Measurements from ENCODE around the gene PLCB2. TPM values are rescaled to one million over a fixed set of nuclear protein-coding genes. Genes with fewer than 3 reads are reported as not detected.

Gene PLCB2
- 0.74 and 2.2 TPM in 2 replicates for total RNA-seq

GRCh38 chr15:40307421-40308211, at the start of gene PLCB2:
PLCB2 (minus strand) TSS chr15:40307935; CDS start chr15:40307672, 263 bp downstream.

GRCh38 chr15:40340740-40341400, 33.1 kb upstream of the PLCB2 start, which contains the start of gene CCDC9B:
CCDC9B (minus strand) TSS chr15:40340939; CDS start chr15:40340819, 120 bp downstream.

DNA sequence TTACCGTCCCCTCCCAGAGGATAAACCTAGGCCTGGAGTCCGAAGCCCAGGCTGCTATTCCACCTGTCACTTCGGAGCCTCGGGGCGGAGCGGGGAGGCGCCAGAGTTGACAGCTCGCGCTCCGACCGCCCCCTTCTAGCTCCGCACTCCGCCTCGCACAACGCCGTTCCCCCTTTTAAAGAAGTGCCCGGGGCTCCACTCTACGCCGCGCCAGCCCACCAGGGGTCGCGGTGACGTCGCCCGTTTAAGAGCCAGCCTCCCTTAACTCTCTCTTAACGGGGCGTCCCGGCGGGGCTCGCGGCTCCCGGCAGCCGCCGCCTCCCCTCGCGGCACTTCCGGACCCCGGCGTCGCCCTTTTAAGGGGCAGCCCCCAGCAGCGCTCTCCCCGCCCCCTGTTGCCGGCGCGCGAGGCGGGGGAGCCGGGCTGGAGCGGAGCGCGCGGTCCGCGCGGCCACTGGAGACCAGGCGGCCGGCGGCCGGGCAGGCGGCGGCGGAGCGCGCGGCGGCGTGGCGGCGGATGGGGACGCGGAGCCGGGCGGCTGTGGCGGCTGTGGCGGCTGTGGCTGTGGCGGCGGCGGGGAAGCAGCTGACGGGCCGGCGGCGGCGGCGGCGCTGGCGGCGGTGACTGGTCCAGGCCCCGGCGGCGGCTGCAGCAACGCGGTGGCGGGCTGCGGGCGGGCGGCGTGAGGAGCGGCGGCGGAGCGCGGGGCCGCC, 15.7 kb upstream of the PLCB2 start, which contains the start of gene INAFM2:
Gene INAFM2, plus strand, starts transcription at position 454 of the 714 bp plus-strand sequence. CDS start 364 bp downstream, outside the sequence.

DNA sequence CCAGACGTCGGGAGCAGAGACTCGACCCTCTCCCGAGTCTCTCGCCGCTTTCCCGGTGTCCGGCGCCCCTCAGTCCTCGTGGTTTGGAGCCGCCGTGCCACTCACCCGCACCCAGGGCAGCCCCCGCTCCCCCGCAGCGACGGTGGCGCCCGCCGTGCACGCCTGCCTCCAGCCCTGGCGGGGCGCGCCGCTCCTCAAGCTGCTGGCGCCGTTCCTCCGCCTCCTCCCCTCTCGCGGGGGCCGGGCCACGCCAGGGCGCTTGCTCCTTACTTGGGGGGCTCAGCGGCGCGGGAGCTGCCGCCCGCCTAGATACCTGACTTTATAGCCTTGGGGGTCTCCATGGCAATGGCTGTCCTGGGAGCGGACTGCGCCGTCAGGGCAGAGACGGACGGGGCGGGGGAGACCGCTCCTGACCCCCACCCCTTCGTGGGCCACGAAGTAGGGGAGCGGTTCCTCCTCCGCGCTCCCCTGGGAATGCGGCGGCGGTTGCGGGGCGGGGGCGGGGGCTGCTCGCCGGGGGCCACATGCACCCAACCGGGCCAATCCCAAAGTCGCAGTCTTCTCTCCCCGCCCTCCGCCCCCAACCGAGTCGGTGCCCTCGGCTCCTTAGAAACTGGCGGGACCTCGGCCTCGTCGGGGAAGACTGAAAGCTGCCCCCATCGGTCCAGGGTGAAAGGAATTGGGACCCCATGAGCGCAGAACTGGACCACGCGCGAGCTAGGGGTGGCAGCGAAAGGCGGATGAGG, 24.7 kb downstream of the PLCB2 start, which contains the start of gene ANKRD63:
Gene ANKRD63, minus strand, starts transcription at position 196 of the 746 bp plus-strand sequence. CDS start 478 bp downstream, outside the sequence.

DNA sequence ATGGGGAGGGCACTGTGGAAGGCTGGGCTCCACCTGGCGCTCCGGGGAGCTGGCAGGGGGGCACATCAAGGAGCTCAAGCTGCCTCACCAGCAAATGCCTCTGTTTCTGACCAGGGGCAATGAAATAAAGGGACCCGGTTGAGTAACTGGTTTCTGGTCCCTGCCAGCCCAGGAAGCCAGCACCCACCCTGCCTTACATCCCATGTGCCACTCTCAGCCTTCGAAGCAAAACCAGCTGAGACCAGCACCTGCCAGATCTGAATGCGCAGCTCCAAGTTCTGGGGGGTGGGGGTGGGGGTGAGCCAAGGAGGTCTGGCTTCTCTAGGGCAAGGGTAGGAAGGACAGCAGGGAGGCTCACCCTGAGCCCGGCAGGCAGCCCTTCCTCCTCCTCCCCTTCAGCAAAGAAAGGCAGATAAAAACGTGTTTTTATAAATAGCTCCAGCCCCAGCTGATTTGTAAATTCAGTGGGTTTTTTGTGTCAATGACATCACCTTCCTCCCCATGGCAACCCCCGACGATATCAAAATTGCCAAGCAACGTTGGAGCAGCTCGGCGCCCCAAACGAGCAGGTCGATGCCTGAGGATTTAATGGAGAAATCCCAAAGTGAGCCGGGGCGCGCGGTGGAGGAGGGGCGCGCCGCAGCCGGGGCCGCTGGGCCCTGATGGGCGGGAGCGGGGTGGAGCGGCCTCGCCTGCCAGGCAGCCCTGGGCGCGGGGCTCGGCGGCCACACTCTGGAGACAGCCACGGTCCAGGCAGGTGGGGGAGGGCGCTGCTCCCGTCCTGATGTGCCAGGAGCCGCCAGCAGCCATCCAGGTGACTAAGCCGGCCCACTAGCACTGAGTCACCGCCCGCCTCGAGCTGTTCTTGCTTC, 69.0 kb downstream of the PLCB2 start, which contains the start of gene PAK6:
Gene PAK6, plus strand, starts transcription at position 532 of the 872 bp plus-strand sequence. CDS start 25,723 bp downstream, outside the sequence.

Other genes starting within 250 kb of the PLCB2 start
- gene BMF, start 199.1 kb downstream of the PLCB2 start, total RNA-seq: 0.17 and 1.6 TPM in 2 replicates
- gene BUB1B, start 146.9 kb downstream of the PLCB2 start, total RNA-seq: 34.8 and 35.5 TPM in 2 replicates
- 3.5 TPM in 1 of 2 replicates, not detected in the other for gene PAK6, start 68.9 kb downstream of the PLCB2 start, total RNA-seq
- not detected in 2 replicates for gene ANKRD63, start 24.9 kb downstream of the PLCB2 start, total RNA-seq
- 4.3 and 4.4 TPM in 2 replicates for gene INAFM2, start 15.8 kb upstream of the PLCB2 start, total RNA-seq
- gene CCDC9B, start 33.0 kb upstream of the PLCB2 start, total RNA-seq: 2.1 and 4.2 TPM in 2 replicates
- not detected in 2 replicates for gene PHGR1, start 43.1 kb upstream of the PLCB2 start, total RNA-seq
- gene DISP2, start 50.3 kb upstream of the PLCB2 start, total RNA-seq: 0.17 and 0.30 TPM in 2 replicates
- gene KNSTRN, start 74.8 kb upstream of the PLCB2 start, total RNA-seq: 77.2 and 82.8 TPM in 2 replicates
- 37.0 and 42.4 TPM in 2 replicates for gene IVD, start 97.9 kb upstream of the PLCB2 start, total RNA-seq
- gene BAHD1, start 133.0 kb upstream of the PLCB2 start, total RNA-seq: 7.1 and 8.0 TPM in 2 replicates
- gene CHST14, start 163.0 kb upstream of the PLCB2 start, total RNA-seq: 17.1 and 19.0 TPM in 2 replicates